ENCODE measurements around the gene C1orf21. TPM values are rescaled to one million over a fixed set of nuclear protein-coding genes. Genes with fewer than 3 reads are reported as not detected.

C1orf21 gene
- total and polyA plus RNA-seq, 12 donors = 23.2 to 177 (median 87.9) TPM

- TF ChIP-seq POLR2A (IDR thresholded peaks at IDR 0.05) (no peak), CTCF (IDR thresholded peaks at IDR 0.05) (no peak)
- Histone ChIP-seq H3K4me1 (replicated peaks in 1 of 2) (peaks cover 0 to 20% of the 10 kb centered on the region in 2 donors), H3K9me3 (replicated peaks in 1 of 3) (no peaks in the 10 kb centered on the region), H3K4me3 (no peak overlapping the region), H3K36me3 (replicated peaks in 1 of 2) (no peaks in the 10 kb centered on the region), H3K27me3 (no peaks in the 10 kb centered on the region), H3K27ac (no peak overlapping the region)
- 97 to 100% (median 99%) methylated on average over 1 of the region's 1 CpG for WGBS, 4 donors
- DNase-seq = no peak
- intact Hi-C loops (cut with DNase I) = no loop called here
These were observed 137.4 kb downstream of the C1orf21 start for GRCh38 chr1:184524248-184524647.

GRCh38 chr1:184527402-184527801 lies 140.6 kb downstream of the C1orf21 start:
- no peaks in the 10 kb centered on the region for H3K9me3 ChIP-seq (replicated peaks in 1 of 3)
- H3K4me1 ChIP-seq (replicated peaks in 1 of 2) = peaks cover 3 to 29% of the 10 kb centered on the region in 2 donors
- intact Hi-C loops (cut with DNase I) = no loop called here
- WGBS, 4 donors = 96 to 99% (median 97%) methylated on average over 4 of the region's 4 CpGs
- H3K27me3 ChIP-seq = no peaks in the 10 kb centered on the region
- no peaks in the 10 kb centered on the region for H3K36me3 ChIP-seq (replicated peaks in 1 of 2)
- no peak for DNase-seq
- TF ChIP-seq CTCF (IDR thresholded peaks at IDR 0.05) (no peak), POLR2A (IDR thresholded peaks at IDR 0.05) (no peak)
- H3K27ac ChIP-seq = no peak overlapping the region
- H3K4me3 ChIP-seq = no peak overlapping the region

DNA sequence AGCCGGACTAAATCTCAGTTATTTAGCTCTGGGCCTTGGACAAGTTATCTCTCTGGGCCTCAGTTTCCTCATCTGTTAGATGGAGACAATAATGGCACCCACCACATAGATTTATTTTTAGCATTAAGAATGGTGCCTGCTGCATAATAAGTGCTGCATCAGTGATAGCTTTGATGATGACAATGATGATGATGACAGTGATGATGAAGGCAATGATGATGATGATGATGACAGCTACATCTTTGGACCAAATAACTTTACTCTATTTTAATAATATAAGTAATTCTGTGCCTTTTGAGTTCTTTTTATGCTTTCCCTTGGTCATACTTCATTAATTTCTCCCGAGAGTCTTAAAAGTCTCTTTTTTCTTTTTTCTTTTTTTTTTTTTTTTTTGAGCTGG lies 143.4 kb downstream of the C1orf21 start:
- no peaks in the 10 kb centered on the region for H3K27me3 ChIP-seq
- no peaks in the 10 kb centered on the region for H3K9me3 ChIP-seq (replicated peaks in 1 of 3)
- no peak for DNase-seq
- H3K27ac ChIP-seq = no peak overlapping the region
- intact Hi-C loops (cut with DNase I) = no loop called here
- H3K4me3 ChIP-seq = no peak overlapping the region
- 94 to 98% (median 95%) methylated on average over 2 of the region's 2 CpGs for WGBS, 4 donors
- H3K36me3 ChIP-seq (replicated peaks in 1 of 2) = no peaks in the 10 kb centered on the region
- TF ChIP-seq CTCF (IDR thresholded peaks at IDR 0.05) (no peak), POLR2A (IDR thresholded peaks at IDR 0.05) (no peak)
- H3K4me1 ChIP-seq (replicated peaks in 1 of 2) = peaks cover 10 to 35% of the 10 kb centered on the region in 2 donors

GRCh38 chr1:184531296-184531695 lies 144.5 kb downstream of the C1orf21 start:
- WGBS, 4 donors = 78 to 87% (median 83%) methylated on average over 1 of the region's 1 CpG
- no peaks in the 10 kb centered on the region for H3K9me3 ChIP-seq (replicated peaks in 1 of 3)

More at GRCh38 chr1:184531296-184531695, 144.5 kb downstream of the C1orf21 start:
- no peaks in the 10 kb centered on the region for H3K36me3 ChIP-seq (replicated peaks in 1 of 2)
- no peaks in the 10 kb centered on the region for H3K27me3 ChIP-seq
- DNase-seq = no peak
- no peak for TF ChIP-seq CTCF (IDR thresholded peaks at IDR 0.05)
- no peak for TF ChIP-seq POLR2A (IDR thresholded peaks at IDR 0.05)
- H3K4me1 ChIP-seq (replicated peaks in 1 of 2) = peaks cover 21 to 40% of the 10 kb centered on the region in 2 donors
- intact Hi-C loops (cut with DNase I) = no loop called here
- H3K27ac ChIP-seq = no peak overlapping the region
- H3K4me3 ChIP-seq = no peak overlapping the region
